Bronchial epithelial cell (primary cell): ENCODE results near the gene EHBP1. TPM values are rescaled to one million over a fixed set of nuclear protein-coding genes. Genes with fewer than 3 reads are reported as not detected.
"Not testable (repeated sequence)": the region's sequence is repeated elsewhere in the genome, so short reads cannot be mapped to it uniquely, and the experiment has no call there.

Experiments
- DNase-seq: peaks from one replicate; pipeline ENCODE4 v3.0.0-alpha.2; 2010; ENCODE audit warnings: low read depth
- FAIRE-seq: peaks from 2 replicates; lab custom pipeline; 2011; peaks lifted over from hg19 to GRCh38; lab: Jason Lieb, UNC
- H3K27me3 ChIP-seq: 2 replicates; pipeline ENCODE4 v1.5.1; 2011; ENCODE audit warnings: low read length; ENCODE audit not compliant: control insufficient read depth, insufficient read depth
- H3K36me3 ChIP-seq: 2 replicates; pipeline ENCODE4 v1.5.1; 2011; ENCODE audit warnings: low read length; ENCODE audit not compliant: control insufficient read depth, insufficient read depth
- H3K4me3 ChIP-seq: 2 replicates; pipeline ENCODE4 v1.5.1; 2011; ENCODE audit warnings: mild to moderate bottlenecking, low read depth, low read length, control low read depth
- CTCF ChIP-seq: IDR thresholded peaks from 2 replicates; pipeline ENCODE4 v1.5.1; 2011; ENCODE audit warnings: mild to moderate bottlenecking, moderate library complexity, low read length, control low read depth, inconsistent platforms; ENCODE audit not compliant: insufficient read depth, severe bottlenecking
- total RNA-seq: library from RNA; depleted of rRNA; stranded (reverse); fragments of >200 nt; gene quantifications from 2 replicates; pipeline ENCODE4 v1.2.1, GENCODE V29; 2014

The EHBP1 gene
- total RNA-seq, 1 donor from 2014 or later, result 132 TPM

- no peak for TF ChIP-seq CTCF
- no peak for FAIRE-seq
- Histone ChIP-seq H3K27me3 (peaks cover 2% of the 10 kb centered on the region), H3K36me3 (no peaks in the 10 kb centered on the region), H3K4me3 (no peak overlapping the region)
- DNase-seq, result no peak
These were observed 360.8 kb downstream of the EHBP1 start for GRCh38 chr2:63066265-63066664.

GRCh38 chr2:63066838-63067237 is 361.3 kb downstream of the EHBP1 start:
- no peak for TF ChIP-seq CTCF
- Histone ChIP-seq H3K4me3 (no peak overlapping the region), H3K36me3 (no peaks in the 10 kb centered on the region), H3K27me3 (peaks cover 2% of the 10 kb centered on the region)
- FAIRE-seq, result no peak
- DNase-seq, result no peak

GRCh38 chr2:63071664-63072063 is 366.2 kb downstream of the EHBP1 start:
- H3K36me3 ChIP-seq, result no peaks in the 10 kb centered on the region
- DNase-seq, result no peak
- no peak overlapping the region for H3K4me3 ChIP-seq
- no peaks in the 10 kb centered on the region for H3K27me3 ChIP-seq
- no peak for FAIRE-seq
- TF ChIP-seq CTCF, result no peak

GRCh38 chr2:63073994-63074393 is 368.5 kb downstream of the EHBP1 start:
- Histone ChIP-seq H3K4me3 (no peak overlapping the region), H3K36me3 (no peaks in the 10 kb centered on the region), H3K27me3 (no peaks in the 10 kb centered on the region)
- DNase-seq (no peak), FAIRE-seq (no peak)
- TF ChIP-seq CTCF, result no peak

- H3K4me3 ChIP-seq, H3K36me3 ChIP-seq, H3K27me3 ChIP-seq, FAIRE-seq, DNase-seq: not testable (repeated sequence)
These were observed 368.9 kb downstream of the EHBP1 start for GRCh38 chr2:63074399-63074798.

- peak; percentile 49 for DNase-seq
- TF ChIP-seq CTCF, result peak; percentile 70
- no peaks in the 10 kb centered on the region for H3K36me3 ChIP-seq
- no peak overlapping the region for H3K4me3 ChIP-seq
- no peaks in the 10 kb centered on the region for H3K27me3 ChIP-seq
- FAIRE-seq, result no peak
These were observed 373.5 kb downstream of the EHBP1 start for GRCh38 chr2:63078852-63079606.
